Cardiac muscle cell (in vitro differentiated cells and primary cell): ENCODE results near the gene FAM120B. TPM values are rescaled to one million over a fixed set of nuclear protein-coding genes. Genes with fewer than 3 reads are reported as not detected.
A peak's percentile ranks its signal among the peaks of the same experiment; 100 is the strongest.
"Not testable (repeated sequence)": the region's sequence is repeated elsewhere in the genome, so short reads cannot be mapped to it uniquely, and the experiment has no call there.

Experiments used
- DNase-seq, 2 donors: peaks; one replicate each; pipeline versions ENCODE4 v3.0.0 to v3.0.0-alpha.2; 2010 to 2017; ENCODE audit warnings: low read depth in 1 of 2, low spot score in 1 of 2
- H3K27ac ChIP-seq: fragments of 200-600 bp; sonication (generic); 2 replicates; pipeline ENCODE4 v1.5.1; 2016
- H3K27me3 ChIP-seq: fragments of 200-600 bp; sonication (generic); 2 replicates; pipeline ENCODE4 v1.6.0; 2016; ENCODE audit warnings: control low read depth
- H3K36me3 ChIP-seq: fragments of 200-600 bp; sonication (generic); 2 replicates; pipeline ENCODE4 v1.5.1; 2016; ENCODE audit warnings: control low read depth
- H3K4me1 ChIP-seq: fragments of 200-600 bp; sonication (generic); 2 replicates; pipeline ENCODE4 v1.8.1; 2017; ENCODE audit warnings: low read depth, mild to moderate bottlenecking, mixed run types
- H3K4me3 ChIP-seq: fragments of 200-600 bp; sonication (generic); 2 replicates; pipeline ENCODE4 v1.5.1; 2016; ENCODE audit warnings: mild to moderate bottlenecking
- H3K9me3 ChIP-seq: fragments of 200-600 bp; sonication (generic); 2 replicates; pipeline ENCODE4 v1.5.1; 2017; ENCODE audit warnings: low read depth, mild to moderate bottlenecking, control low read depth
- polyA plus RNA-seq: library from polyadenylated mRNA; unstranded; fragments of >200 nt; fragmentation: Nextera tagmentation; extraction: Ambion mirVana; gene quantifications from 2 replicates; pipeline ENCODE4 v1.2.1, GENCODE V29; 2016
- total RNA-seq: library from RNA; depleted of rRNA; stranded (reverse); fragments of >200 nt; gene quantifications from 2 replicates; pipeline ENCODE4 v1.2.3, GENCODE V29; 2016
- TF ChIP-seq, protein P1 (sequence below): IDR thresholded peaks from 2 replicates; pipeline ENCODE4 v1.5.1; 2012; ENCODE audit warnings: low read depth, mild to moderate bottlenecking, low read length

Gene FAM120B
- total and polyA plus RNA-seq, 2 experiments from 2014 or later = 13.2 to 24.9 TPM

DNA sequence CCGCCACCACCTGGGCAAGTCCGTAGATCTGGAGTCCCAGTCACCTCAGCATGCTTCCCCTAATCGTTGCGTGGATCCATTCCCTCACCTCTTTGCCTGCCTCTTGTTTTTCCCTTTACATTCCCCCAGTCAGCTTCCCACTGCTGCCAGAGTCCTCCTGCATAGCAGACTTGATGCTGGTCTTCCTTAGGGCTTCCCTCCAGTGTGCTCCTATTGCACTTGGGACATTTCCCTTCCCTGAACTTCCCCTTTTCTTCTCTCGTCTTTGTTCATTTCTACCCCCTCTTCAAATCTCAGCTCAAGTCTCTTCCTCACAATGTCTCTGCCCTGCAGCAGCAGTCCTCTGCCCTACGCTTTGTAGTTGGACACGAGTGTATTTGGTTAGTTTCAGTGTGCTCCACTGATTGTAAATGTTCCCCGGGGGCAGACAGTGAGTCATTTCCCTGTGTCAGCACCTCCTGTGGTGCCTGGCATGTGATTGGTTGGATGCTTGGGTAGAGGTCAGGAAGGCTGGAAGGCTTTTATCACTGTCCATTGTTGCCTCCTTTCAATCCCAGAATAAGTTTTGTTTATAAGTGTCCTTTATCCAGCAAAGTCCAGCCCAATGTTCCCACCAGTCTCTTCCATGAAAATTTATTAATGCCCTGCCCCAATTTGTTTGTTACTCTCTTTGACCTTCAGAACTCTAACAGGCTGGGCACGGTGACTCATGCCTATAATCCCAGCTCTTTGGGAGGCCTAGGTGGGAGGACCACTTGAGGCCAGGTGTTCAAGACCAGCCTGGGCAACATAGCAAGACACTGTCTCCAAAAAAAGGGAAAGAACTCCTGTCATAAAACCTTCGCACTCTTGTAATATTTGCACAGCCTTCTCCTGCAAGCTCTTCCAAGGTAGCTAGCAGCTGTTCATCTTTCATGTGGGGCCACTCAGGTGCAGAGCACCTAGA lies 38.3 kb downstream of the FAM120B start:
- H3K4me1 ChIP-seq = no peaks in the 10 kb centered on the region
- H3K4me3 ChIP-seq = no peak overlapping the region
- H3K27ac ChIP-seq = no peak overlapping the region
- no peaks in the 10 kb centered on the region for H3K9me3 ChIP-seq
- no peaks in the 10 kb centered on the region for H3K27me3 ChIP-seq
- H3K36me3 ChIP-seq = peaks cover 8% of the 10 kb centered on the region
- DNase-seq = peak in 1 of 2 donors; percentile 82
- TF ChIP-seq, protein P1, sequence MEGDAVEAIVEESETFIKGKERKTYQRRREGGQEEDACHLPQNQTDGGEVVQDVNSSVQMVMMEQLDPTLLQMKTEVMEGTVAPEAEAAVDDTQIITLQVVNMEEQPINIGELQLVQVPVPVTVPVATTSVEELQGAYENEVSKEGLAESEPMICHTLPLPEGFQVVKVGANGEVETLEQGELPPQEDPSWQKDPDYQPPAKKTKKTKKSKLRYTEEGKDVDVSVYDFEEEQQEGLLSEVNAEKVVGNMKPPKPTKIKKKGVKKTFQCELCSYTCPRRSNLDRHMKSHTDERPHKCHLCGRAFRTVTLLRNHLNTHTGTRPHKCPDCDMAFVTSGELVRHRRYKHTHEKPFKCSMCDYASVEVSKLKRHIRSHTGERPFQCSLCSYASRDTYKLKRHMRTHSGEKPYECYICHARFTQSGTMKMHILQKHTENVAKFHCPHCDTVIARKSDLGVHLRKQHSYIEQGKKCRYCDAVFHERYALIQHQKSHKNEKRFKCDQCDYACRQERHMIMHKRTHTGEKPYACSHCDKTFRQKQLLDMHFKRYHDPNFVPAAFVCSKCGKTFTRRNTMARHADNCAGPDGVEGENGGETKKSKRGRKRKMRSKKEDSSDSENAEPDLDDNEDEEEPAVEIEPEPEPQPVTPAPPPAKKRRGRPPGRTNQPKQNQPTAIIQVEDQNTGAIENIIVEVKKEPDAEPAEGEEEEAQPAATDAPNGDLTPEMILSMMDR = no peak

- no peaks in the 10 kb centered on the region for H3K9me3 ChIP-seq
- DNase-seq = no peak
- TF ChIP-seq, protein P1 = no peak
- no peaks in the 10 kb centered on the region for H3K4me1 ChIP-seq
- no peak overlapping the region for H3K27ac ChIP-seq
- no peaks in the 10 kb centered on the region for H3K27me3 ChIP-seq
- H3K36me3 ChIP-seq = peaks cover 8% of the 10 kb centered on the region
- no peak overlapping the region for H3K4me3 ChIP-seq
Measured at GRCh38 chr6:170345662-170346061, 39.1 kb downstream of the FAM120B start.

DNA sequence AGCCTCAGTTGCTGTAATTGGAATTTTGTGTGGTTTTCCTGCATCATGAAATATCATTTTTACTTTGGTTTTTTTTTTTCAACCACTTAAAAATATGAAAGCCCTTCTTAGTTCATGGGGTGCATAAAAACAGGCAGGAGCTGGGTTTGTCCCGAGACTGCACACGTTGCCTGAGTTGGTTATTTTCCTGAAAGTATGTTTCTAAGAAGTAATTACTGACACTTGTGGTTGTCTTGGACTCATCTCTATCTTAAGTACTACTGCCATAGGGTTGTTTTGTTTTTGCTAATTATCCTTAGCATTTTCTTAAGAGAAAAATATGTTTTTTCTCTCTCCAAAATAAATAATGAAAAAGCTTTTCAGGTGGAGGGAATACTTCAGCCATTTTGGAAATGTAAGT lies 40.1 kb downstream of the FAM120B start:
- Histone ChIP-seq H3K36me3 (peaks cover 14% of the 10 kb centered on the region), H3K27me3 (no peaks in the 10 kb centered on the region), H3K27ac (no peak overlapping the region), H3K4me3 (no peak overlapping the region), H3K4me1 (no peaks in the 10 kb centered on the region), H3K9me3 (no peaks in the 10 kb centered on the region)
- no peak for DNase-seq
- TF ChIP-seq, protein P1 = no peak

DNA sequence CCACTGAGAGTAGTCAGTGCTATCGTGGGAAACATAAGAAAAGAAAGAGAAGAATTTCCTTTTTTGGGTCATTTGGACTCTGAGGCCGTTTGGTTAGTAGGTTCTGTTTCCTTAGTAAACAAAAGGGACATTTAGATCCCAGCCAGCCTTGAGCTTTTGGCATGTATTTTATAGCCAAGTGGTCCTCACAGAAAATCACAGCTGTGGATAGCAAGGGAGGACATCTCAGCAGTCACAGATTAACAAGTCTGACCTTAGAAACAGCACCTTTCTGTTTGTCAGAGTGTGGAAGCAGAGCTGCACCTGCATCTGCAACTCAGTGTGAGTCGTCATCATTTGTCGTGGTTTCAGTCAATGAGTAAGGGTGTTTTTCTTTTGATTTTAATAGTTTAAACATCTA lies 40.5 kb downstream of the FAM120B start:
- Histone ChIP-seq H3K27me3 (no peaks in the 10 kb centered on the region), H3K4me3 (no peak overlapping the region), H3K27ac (no peak overlapping the region), H3K9me3 (no peaks in the 10 kb centered on the region), H3K36me3 (peaks cover 14% of the 10 kb centered on the region), H3K4me1 (no peaks in the 10 kb centered on the region)
- no peak for DNase-seq
- TF ChIP-seq, protein P1 = no peak

DNA sequence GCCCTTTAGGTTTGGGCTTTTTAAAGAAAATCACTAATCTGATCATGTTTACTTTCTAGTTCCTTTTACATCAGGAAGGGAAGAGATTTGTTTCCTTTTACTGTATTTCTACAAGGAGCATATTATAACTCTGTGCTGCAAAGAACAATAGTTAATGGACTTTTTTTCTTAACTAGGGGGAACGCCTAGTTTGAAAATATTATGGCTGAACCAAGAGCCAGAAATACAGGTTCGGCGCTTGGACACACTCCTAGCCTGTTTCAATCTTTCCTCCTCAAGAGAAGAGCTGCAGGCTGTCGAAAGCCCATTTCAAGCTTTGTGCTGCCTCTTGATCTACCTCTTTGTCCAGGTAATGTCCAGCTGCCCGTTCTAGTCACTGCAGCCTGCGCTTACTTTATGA lies 41.4 kb downstream of the FAM120B start:
- no peaks in the 10 kb centered on the region for H3K4me1 ChIP-seq
- TF ChIP-seq, protein P1 = no peak
- H3K36me3 ChIP-seq = peaks cover 14% of the 10 kb centered on the region
- DNase-seq = no peak
- no peak overlapping the region for H3K4me3 ChIP-seq
- H3K27me3 ChIP-seq = no peaks in the 10 kb centered on the region
- H3K9me3 ChIP-seq = no peaks in the 10 kb centered on the region
- no peak overlapping the region for H3K27ac ChIP-seq

DNA sequence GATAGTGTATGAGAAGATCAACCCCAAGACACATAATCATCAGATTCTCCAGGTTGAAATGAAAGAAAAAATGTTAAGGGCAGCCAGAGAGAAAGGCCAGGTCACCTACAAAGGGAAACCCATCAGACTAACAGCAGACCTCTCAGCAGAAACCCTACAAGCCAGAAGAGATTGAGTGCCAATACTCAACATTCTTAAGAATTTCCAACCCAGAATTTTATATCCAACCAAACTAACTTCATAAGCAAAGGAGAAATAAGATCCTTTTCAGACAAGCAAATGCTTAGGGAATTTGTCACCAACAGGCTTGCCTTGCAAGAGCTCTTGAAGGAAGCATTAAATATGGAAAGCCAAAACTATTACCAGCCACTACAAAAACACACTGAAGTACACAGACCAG lies 44.9 kb downstream of the FAM120B start:
- peaks cover 14% of the 10 kb centered on the region for H3K36me3 ChIP-seq
- not testable (repeated sequence) for H3K4me3 ChIP-seq

DNA sequence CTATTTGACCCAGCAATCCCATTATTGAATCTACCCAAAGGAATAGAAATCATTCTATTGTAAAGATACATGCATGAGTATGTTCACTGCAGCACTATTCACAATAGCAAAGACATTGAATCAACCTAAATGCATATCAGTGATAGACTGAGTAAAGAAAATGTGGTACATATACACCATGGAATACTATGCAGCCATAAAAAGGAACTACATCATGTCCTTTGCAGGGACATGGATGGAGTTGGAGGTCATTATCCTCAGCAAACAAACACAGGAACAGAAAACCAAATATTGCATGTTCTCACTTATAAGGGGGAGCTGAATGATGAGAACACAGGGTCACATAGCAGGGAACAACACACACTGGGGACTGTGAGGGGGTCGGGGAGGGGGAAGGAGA lies 48.6 kb downstream of the FAM120B start:
- H3K9me3 ChIP-seq, H3K27me3 ChIP-seq, H3K4me3 ChIP-seq, DNase-seq, H3K27ac ChIP-seq, H3K4me1 ChIP-seq: not testable (repeated sequence)
- peaks cover 12% of the 10 kb centered on the region for H3K36me3 ChIP-seq

More for the DNA sequence above, 44.9 kb downstream of the FAM120B start:
- H3K27ac ChIP-seq, H3K27me3 ChIP-seq, DNase-seq, H3K4me1 ChIP-seq, H3K9me3 ChIP-seq: not testable (repeated sequence)
